Activated CD4-positive, CD25-positive, alpha-beta regulatory T cell treated with anti-CD3 and anti-CD28 coated beads, Interleukin-2, amount 50 U/mL, for 24 hours (primary cell): Measurements from ENCODE around the gene FBLN2.
"Not testable (repeated sequence)": the region's sequence is repeated elsewhere in the genome, so short reads cannot be mapped to it uniquely, and the experiment has no call there.

Source experiments
- ATAC-seq, 2 donors: fragments of 150-1000 bp; cut with Tn5 transposase; one replicate each; pipeline ENCODE4 v1.10.0; 2021; ENCODE audit warnings: mild to moderate bottlenecking in 1 of 2, moderate library complexity in 1 of 2

Gene FBLN2

DNA sequence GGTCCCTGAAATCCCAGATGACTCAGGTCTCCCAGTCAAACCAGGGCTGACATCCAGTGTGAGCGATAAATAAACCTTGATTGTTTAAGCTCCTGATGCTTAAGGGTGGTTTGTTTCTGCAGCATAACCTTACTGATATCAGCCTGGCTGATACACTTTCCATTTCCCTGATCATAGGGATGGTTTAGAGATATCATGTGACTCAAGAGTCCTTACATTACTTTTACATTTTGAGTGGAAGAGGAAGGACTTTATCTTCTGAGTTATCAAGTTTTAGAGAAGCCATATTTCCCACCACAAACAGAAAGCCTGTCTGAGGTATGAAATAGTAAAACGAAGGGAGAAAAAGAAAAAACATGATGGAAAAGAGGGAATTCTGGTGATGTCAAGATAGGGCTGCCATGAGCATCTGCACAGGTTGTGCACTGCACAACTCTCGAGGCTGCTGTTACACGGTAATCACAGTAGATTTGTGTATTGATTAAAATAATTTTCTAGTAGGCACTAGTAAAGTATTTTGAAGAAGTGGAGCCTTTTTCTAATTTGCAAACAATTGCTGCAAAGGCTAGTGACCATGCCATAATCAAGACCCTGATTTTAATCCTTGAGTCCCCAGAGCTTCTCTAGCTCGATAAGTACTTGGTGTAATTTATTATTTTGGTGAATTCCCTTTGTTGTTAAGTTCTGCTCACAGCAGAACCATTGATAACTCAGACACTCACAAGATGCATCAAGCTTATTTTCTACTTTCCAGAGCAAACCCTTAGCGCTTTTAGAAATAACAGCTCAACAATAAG, 34.1 kb upstream of the FBLN2 start:
- ATAC-seq: no peak

DNA sequence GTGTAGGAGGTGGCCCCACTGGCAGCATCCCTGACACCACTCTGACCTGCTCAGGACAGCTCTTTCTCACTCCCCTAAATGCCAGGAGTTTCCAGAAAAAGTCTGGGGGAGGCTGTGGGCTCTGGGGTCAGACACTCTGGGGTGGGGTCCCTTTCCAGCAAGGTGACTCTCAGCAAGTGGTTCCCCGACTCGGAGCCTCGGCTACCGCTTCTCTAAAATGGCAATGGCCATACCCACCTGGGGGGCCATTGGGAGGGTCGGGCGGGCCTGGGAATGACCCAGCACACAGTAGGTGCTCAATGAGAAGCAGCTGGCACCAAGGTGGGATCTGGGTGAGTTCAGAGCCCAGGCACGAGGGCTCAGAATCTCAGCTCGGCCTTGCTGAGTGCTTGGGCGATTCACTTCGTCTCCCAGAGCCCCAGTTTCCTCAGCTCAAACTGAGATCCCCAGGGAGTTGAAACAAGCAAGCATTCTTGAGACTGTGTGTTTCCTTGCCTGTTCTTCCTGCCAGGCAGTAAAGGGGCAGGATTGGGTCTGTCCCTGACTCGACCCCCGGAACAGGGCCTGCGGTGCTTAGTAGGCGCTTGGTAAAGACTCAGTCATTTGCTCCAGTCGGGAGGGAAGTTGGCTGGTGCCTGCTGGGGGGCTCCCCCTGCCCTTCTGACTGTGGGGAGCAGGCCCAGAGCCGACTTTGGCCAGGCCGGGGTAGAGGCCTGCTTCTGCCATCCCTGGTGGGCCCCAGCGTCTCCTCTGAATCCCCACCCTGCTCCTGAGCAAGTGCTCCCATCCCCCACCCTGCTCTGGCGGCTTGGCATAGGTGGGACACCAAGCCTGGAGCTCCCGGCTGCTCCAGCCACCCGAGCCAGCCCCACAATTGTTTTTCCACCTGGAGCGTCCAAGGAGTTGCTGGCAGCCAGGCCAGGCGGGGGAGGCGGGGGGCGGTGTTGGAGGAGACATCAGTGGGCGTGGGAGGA, 32.9 kb upstream of the FBLN2 start:
- ATAC-seq: no peak

DNA sequence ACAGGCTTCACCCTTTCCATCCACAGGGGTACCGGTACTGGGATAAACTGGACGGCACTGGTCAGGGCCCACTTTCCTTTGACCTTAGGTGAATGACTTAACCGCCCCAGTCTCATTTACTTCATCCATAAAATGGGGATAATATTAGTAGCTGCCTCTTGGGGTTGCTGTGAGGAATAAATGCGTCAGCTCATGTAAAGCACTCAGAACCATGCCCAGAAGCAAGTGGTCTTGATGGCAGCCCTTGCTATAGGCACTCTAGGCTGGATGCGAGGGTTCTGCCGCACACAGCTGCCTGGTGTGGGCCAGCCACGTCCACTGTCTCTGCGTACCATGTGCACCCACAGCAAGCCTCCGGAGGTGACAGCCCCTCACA, 32.2 kb upstream of the FBLN2 start:
- no peak for ATAC-seq

DNA sequence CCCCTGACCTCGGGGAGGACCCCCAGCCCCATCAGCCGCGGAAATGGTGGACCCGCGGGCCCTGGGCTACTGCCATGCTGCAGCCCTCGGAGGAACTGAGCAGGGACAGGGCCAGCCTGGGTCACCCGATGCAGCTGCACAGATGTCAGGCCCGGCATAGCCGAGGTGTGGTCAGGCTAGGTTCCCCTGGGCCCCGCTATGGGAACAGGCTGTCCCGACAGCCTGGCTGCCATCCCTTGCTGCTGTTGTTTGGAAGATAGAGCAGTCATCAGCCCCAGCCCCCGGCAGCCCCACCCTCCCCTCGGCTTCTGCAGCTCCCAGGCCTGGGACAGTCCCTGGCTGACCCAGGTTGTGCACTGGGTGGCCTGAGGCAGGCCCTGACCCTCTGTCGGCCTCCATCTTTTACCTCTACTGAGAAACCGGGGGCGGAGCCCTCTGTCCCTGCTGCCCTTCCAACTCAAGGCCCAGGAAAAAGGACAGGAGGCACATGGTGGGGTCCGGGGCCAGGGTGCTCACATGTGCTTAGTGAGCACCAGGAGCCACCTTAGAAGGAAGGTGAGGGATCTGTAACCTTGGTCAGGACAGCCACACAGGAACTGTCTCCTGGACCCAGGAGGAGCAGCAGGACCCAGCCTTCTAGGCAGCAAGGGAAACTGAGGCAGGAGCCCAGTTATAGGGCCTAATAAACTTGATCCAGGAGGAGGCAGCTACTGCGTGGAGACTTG, 31.5 kb upstream of the FBLN2 start:
- ATAC-seq: no peak

DNA sequence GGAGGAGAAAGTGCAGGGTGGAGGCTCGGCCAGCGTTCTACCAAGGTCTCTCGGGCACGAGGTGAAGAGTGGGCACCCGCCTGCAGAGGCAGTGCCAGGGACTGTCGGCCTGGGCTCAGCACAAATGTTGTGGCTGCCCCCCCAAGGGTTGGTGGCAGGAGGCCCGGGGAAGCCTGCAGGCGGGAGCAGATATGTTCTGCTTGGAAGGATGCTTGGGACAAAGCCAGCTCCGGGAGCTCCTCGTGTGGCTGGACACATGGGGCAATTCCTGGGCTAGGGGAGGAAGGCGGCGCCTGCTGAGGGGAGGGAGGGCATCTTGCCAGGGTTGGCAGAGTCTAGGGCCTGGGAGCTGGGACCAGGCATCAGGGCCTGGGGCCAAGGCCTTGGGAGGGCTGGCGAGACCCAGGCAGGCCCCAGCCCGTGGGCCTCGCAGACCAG, 30.4 kb upstream of the FBLN2 start:
- ATAC-seq: no peak

DNA sequence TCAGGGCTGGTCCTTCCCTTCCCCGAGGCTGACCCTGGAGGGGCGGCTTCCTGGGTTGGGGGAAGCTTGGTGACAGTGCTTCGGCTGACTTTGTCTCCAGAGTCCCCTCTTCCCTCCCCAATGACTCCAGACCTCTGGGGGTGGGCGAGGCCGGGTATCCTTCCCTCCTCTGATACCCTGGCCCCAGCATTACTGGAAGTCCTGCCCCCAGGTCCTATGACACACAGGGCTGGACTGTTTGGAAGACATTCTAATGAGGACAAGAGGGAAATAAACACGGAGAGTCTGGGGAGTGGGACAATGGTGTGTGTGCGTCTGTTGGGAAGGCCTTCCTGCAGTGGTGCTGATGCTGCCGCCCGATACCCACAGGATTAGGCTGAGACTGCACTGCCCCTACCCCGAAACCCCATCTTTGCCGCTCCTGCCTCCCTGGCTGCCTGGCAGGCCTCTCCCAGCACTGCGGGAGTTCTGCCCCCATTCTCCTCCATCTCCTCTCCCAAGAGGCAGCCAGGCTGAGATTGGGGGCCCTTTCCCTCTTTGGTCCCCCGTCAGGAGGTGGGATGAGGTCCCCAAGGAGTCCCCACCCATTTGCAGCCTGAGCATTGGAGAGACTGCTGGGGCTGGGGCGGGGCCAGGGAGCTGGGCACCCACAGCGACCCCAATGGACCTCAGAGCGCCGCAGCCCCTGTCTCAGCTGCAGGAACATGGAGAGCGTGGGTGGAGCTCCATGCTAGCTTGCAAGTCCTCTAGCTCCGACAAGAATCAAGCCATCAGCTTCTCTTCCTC, 29.7 kb upstream of the FBLN2 start:
- ATAC-seq: no peak

DNA sequence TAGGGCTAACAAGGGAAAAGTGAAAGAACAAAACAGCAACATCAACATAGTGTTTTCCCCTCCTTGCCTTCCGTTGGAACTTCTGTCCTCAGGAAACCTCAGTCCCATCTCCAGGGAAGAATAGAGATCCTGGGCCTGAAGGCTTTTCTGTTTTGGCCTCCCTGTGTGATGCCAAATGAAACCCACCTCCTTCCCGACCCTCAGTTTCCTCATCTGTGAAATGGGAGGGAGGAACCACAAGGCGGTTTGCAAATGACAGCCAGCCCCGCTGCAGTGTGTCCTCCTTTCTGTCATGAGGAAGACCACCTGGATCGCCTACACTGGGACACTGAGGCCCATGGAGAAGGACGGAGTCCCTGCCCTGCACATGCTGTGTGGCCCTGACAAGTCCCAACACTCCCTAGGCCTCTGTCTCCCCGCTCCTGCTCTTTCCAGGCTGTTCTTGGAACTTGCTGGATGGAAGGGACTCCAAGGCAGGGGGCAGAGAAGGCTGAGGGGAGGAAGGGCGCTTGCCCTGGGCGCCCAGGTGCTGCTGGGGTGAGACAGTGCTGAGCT, 28.5 kb upstream of the FBLN2 start:
- ATAC-seq: no peak

DNA sequence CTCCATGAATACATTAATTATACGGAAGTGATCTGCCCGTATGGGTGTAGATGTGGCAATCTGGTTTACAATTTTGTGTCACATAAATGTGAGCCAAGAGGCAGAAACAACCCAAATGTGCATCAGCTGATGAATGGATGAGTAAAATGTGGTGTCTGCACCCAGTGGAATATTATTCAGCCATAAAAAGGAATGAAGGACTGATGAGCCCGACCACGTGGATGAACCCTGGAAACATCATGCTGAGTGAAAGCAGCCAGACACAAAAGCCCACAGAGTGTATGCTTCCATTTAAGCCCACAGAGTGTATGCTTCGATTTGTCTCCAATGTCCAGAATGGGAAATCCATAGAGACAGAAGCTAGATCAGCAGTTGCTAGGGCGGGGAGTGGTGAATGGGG, 27.6 kb upstream of the FBLN2 start:
- ATAC-seq: no peak

DNA sequence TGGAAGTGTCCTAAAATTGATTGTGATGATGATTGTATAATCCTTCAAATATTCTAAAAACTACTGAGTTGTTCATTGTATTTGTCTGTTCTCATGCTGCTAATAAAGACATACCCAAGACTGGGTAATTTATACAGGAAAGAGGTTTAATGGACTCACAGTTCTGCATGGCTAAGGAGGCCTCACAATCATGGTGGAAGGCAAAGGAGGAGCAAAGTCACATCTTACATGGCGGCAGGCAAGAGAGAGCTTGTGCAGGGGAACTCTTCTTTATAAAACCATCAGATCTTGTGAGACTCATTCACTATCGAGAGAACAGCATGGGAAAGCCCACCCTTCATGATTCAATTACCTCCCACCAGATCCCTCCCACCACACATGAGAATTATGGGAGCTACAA, 27.2 kb upstream of the FBLN2 start:
- not testable (repeated sequence) for ATAC-seq

DNA sequence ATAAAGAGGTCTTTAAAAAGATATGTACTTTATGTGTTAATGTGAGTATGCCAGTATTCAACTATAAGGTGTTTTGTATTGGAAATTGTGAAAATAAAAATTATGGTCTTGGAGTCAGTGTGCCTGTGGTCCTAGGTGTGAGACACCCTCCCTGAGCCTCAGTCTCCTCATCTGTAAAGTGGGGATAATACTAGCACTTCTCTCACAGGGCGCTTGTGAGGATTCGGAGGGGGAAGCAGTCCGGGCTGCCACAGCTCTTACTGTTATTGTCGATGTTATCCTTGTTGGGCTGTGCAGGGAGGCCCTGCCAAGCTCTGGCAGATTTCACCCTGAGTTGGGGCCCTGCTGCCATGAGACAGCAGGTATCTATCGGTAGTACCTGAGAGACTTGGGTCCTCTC, 26.7 kb upstream of the FBLN2 start:
- no peak for ATAC-seq

DNA sequence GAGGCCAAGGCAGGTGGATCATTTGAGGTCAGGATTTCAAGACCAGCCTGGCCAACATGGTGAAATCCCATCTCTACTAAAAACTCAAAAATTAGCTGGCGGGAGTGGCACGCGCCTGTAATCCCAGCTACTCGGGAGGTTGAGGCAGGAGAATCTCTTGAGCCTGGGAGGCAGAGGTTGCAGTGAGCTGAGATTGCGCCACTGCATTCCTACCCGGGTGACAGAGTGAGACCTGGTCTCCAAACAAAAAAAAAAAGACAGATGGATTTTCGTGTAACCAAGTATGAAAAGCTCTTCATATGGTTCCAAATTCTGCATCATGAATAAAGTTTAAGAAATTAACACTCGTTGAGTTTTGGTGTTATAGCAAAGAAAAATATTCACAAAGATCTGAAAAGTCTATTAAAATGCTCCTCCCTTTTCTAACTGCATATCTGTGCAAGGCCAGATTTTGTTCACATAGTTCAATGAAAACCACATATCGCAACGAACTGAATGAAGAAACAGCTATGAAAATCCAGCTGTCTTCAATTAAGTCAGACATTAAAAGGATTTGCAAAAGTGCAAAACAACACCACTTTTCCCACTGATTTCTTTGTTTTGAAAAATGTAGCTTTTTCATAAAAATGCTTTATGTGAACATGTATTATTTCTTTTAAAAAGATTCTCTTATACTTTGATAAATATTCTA, 23.8 kb upstream of the FBLN2 start:
- no peak for ATAC-seq

DNA sequence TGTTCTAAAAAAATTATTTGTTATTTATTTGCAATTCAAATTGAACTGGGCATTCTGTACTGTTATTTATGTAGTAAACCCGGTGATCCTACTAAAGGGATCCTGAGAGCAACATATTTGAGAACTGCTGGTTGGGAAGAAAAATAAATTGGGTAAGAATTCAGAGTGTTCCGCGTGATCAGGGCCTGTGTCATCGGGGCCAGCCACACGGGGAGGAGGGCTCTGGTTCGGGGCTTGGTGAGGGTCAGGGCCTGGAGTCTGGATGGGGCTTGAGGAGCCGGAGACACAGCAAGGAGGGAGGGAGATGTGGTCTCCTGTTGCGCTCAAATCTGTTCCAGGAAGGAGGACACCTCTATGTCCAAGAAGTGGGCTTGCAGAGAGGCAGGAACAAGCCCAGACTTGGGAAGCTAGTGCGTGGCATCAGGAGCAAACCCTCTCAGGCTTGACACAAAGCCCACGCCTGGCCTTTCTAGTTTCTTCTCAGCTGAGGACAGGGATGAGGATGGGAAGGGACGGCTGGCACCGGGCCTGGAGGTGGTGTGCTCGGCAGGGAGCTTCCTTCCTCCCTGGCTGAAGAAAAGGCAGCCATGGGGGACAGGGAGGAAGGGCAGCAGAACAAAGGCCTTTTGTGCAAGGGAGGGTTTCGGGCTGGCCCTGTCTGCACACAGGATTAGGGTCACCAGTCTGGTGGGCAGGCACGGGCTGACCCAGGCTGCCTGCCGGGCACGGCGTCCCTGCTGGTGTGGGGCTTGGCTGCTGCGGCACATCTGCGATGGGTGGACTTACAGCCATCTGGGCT, 22.9 kb upstream of the FBLN2 start:
- no peak for ATAC-seq

DNA sequence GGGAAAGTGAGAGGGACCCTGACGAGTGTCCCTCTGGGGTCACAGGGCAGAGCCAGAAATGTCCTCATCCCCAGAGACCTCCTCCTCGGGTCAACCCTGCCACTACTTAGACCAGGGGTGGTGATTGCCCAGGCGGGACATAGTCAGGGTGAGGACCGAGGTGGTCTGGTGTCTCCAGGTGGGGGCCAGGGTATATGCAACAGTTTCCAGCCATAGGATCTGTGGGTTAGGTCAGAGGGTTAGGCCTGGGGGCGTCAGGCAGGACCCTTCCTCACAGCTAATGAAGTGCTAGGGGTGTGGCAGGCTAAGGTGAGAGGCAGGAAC, 22.3 kb upstream of the FBLN2 start:
- ATAC-seq: no peak

DNA sequence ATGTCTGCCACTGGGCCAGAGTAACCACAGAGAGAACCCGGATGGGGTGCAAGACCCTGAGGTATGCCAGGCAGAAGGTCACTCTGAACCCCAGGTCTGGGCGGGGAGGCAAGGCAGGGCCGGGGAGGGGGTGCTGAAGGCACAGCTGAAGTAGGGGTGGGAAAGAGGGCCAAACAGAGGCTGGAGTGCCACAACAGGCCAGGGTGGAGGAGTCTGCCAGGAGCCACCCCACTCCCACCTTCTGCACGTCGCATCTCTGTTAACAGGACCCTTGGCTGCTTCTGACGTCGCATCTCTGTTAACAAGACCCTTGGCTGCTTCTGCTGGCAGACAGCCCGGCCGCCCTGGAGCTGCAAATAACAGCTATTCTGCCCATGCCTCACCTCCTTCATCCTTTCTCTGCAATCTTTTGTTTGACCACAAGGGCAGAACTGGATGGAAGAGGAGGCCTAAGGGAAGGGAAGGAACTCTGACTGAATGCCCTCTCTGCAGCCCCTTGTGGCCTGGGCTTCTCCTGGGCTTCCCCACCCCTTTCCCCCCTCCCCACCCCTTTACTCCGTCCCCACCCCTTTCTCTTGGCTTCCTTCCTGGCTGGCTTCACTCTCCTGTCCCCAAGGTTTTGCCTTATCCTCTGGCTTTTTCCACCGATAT, 20.6 kb upstream of the FBLN2 start:
- no peak for ATAC-seq

DNA sequence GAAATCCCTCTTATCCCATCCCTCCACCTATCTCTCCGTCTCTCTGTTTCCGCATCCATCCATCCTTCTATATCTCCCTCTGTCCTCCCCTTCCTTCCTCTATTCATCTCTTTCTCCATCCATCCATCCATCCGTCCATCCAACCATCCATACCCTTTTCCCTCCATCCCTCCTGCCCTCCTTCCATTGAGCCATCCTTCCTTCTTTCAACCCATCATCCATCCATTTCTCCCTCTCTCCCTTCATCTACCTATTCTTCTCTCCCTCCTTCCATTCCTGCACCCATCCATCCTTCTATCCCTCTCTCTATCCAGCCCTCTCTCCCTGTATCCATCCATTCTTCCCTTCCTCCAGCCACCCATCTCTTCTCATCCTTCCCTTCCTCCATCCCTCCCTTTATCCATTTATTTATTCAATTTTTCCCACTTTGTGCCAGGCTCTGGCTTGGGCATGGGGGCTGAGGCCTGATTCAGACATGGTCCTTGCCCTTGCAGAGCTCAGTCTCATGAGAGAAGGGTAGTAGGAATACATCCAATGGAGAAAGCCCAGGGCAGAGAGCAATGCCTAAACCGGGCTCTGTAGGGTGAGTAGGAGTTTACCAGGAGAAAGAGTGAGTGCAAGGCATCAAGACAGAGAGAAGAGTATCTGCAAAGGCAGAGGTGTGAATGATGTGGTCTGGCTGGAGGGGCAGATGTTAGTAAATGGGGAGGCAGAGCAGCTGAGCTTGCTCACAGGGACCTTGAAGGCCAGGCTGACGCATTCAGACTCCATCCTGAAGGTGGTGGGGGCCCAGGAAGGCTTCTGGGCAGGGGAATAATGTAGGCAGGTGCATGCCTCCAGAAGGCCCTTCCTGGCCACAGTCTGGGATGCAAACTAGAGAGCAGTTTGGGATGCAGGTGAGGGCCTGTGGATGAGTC, 19.5 kb upstream of the FBLN2 start:
- no peak for ATAC-seq

DNA sequence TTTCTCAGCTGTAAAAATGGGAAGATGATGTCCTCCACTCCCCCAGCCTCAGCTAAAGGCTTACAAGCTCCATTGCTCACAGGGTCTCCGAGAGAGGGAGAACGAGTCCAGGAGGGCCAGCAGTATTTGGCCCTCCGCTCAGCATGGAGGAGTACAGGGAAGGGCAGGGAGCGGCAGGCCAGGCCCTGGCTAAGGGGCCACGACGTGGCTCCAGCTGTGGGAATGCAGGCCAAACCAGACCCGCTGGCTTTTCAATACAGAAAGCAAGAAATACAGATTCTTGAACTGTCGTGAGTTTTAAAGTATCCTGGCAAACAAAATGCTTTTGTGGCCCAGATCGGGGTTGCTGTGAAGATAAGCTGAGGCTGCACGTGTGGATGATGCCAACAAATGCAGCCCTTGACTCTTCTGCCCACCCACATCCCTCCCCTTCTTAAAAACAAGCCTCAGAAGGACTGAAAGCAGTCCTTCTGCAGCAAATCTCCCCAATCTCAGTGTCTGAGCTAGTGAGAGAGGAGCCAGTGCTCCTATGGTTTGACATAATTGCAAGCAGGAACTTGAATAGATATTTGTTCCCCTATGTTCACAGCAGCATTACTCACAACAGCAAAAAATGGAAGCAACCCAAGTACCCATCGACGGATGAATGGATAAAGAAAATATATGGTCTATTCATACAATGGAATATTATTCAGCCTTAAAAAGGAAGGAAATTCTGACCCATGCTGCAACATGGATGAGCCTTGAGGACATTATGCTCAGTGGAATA, 18.5 kb upstream of the FBLN2 start:
- no peak for ATAC-seq

DNA sequence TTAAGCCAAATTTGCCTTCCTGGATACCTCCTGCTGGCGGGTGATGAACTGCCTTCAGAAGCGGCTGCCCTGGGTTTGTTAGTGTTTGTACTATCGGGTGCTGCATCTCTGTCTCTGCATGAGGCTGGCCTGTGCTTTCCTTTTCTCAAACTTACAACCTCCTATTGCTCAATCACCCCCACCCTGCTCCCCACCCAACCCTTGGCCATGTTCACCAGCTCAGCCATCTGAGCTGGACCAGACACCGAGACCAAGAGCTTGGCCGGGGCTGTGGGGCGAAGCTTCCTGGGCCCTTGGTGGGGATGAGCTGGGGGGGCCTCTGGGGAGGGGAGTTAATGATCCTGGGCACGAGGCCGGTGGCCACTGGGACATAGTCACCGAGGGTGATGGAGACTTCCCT, 16.8 kb upstream of the FBLN2 start:
- no peak for ATAC-seq

DNA sequence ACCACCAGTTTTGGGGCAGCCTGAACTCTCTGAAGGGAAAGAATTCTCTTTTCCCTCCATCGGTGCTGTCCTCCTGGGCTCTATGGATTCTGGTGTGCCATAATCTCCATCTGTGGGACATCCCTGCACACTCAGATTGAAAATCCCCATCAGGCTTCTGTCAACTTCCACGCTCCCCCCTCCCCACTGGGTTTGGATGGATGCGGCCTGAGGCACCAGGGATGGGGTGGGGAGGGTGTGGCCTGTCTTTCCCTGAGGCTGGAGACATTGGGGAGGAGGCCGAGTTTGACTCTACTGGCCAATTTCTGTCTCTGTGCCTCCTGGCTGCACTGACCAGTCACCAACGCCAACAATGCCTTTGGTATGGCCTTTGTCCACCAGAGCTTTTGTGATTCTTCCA, 16.3 kb upstream of the FBLN2 start:
- ATAC-seq: no peak
